Measurements from ENCODE around the gene SFMBT2. TPM values are rescaled to one million over a fixed set of nuclear protein-coding genes. Genes with fewer than 3 reads are reported as not detected.

SFMBT2 gene
- total RNA-seq, 1 experiment from 2014 or later: 1.3 TPM

- in situ Hi-C loops (cut with HindIII; ENCODE audit: low pct_unique_long_range_greater_than_20kb, low sequenced_read_pairs) (no loop called here), intact Hi-C loops (cut with micrococcal nuclease; ENCODE audit: unreplicated experiment) (no loop called here)
- ChIA-PET CTCF (no interaction called here), POLR2A (no interaction called here)
- no peaks in the 10 kb centered on the region for H3K36me3 ChIP-seq (ENCODE audit: control insufficient read depth, insufficient read depth, low read length)
- H3K9me3 ChIP-seq (ENCODE audit: control insufficient read depth, insufficient read depth, low read depth, low read length): no peaks in the 10 kb centered on the region
- no TSS peak for BruUV-seq (replicated peaks)
- no peaks in the 10 kb centered on the region for H3K4me1 ChIP-seq (ENCODE audit: control insufficient read depth, insufficient read depth, low read length)
- DNase-seq (ENCODE audit: low read depth, low spot score) (no peak), ATAC-seq (no peak)
- H3K27me3 ChIP-seq (ENCODE audit: control insufficient read depth, insufficient read depth, low read length): no peaks in the 10 kb centered on the region
- no peak overlapping the region for H3K4me3 ChIP-seq (ENCODE audit: low read depth in 2 of 2, low read length in 2 of 2)
- TF ChIP-seq CTCF (IDR thresholded peaks at IDR 0.05) (no peak), POLR2AphosphoS5 (IDR thresholded peaks at IDR 0.05; ENCODE audit: low read depth, low read length) (no peak), TCF7L2 (IDR thresholded peaks at IDR 0.05; ENCODE audit: low read depth, low read length) (no peak)
- H3K27ac ChIP-seq (ENCODE audit: low read length): no peak overlapping the region
Observed at GRCh38 chr10:7340179-7340874, 70.5 kb downstream of the SFMBT2 start.

GRCh38 chr10:7339510-7339909 lies 71.3 kb downstream of the SFMBT2 start:
- no peaks in the 10 kb centered on the region for H3K36me3 ChIP-seq (ENCODE audit: control insufficient read depth, insufficient read depth, low read length)
- in situ Hi-C loops (cut with HindIII; ENCODE audit: low pct_unique_long_range_greater_than_20kb, low sequenced_read_pairs) (no loop called here), intact Hi-C loops (cut with micrococcal nuclease; ENCODE audit: unreplicated experiment) (no loop called here)
- no peak for TF ChIP-seq CTCF (IDR thresholded peaks at IDR 0.05)
- no peak for TF ChIP-seq POLR2AphosphoS5 (IDR thresholded peaks at IDR 0.05; ENCODE audit: low read depth, low read length)
- no peak for TF ChIP-seq SIN3A (IDR thresholded peaks at IDR 0.05; ENCODE audit: borderline replicate concordance, insufficient read depth, low read depth, low read length)
- TF ChIP-seq TCF7L2 (IDR thresholded peaks at IDR 0.05; ENCODE audit: low read depth, low read length): no peak
- TF ChIP-seq REST (IDR thresholded peaks at IDR 0.05; ENCODE audit: insufficient read depth in 1 of 2, low read depth in 2 of 2, low read length in 1 of 2): no peak
- H3K4me3 ChIP-seq (ENCODE audit: low read depth in 2 of 2, low read length in 2 of 2): no peak overlapping the region
- H3K27me3 ChIP-seq (ENCODE audit: control insufficient read depth, insufficient read depth, low read length): no peaks in the 10 kb centered on the region
- H3K27ac ChIP-seq (ENCODE audit: low read length): no peak overlapping the region
- DNase-seq (ENCODE audit: low read depth, low spot score) (no peak), ATAC-seq (no peak)
- no TSS peak for BruUV-seq (replicated peaks)
- H3K4me1 ChIP-seq (ENCODE audit: control insufficient read depth, insufficient read depth, low read length): no peaks in the 10 kb centered on the region
- POLR2A ChIA-PET: no interaction called here
- no peaks in the 10 kb centered on the region for H3K9me3 ChIP-seq (ENCODE audit: control insufficient read depth, insufficient read depth, low read depth, low read length)
- CTCF ChIA-PET: no interaction called here

Data from Panc1 (cell line).